Inflammatory macrophage (primary cell): Measurements from ENCODE around the gene CDK14.

Experiments used
- DNase-seq, 2 donors: peaks; one replicate each; pipeline ENCODE4 v3.0.0-alpha.2; 2020 to 2022

Gene CDK14

DNA sequence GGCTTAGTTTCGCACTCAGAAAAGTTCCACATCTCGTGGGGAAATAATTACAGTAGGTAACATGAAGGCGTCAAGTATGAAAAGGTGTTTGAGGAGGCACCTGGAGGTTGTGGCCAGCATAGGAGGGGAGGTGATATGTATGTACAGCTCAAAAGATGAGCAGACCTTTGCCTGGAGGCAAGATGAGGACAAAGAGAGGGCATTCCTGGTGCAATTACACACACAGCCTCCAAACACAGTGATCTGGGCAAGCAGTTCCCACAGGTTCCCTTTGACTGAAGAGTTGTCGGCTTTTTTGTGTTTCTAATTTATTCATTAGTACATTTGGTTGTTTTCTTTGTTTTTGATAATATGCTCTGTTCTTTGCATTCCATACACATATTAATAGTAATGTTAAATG, 46.9 kb downstream of the CDK14 start:
- DNase-seq: no peak

DNA sequence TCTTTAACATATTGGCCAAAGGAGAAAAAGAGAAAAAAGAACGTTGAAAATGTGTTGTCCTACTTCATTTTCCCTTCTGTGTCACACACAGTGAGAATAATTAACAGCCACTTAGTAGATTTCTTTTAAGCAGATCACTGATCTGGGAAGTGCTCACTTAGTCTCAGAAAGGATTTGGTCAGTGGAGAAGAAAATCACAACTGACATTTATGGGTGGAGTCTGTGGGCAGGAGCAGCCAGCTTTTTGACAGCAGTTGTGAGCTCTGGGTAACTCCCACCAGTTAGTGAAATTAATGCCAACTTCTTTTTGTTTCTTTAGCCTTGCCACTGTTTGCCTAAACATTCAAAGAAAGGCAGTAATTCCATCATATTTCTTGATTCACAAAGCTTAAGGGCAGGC, 49.7 kb downstream of the CDK14 start:
- no peak for DNase-seq

GRCh38 chr7:90648107-90648506, 52.0 kb downstream of the CDK14 start:
- peak in 1 of 2 donors; percentile 7 for DNase-seq

DNA sequence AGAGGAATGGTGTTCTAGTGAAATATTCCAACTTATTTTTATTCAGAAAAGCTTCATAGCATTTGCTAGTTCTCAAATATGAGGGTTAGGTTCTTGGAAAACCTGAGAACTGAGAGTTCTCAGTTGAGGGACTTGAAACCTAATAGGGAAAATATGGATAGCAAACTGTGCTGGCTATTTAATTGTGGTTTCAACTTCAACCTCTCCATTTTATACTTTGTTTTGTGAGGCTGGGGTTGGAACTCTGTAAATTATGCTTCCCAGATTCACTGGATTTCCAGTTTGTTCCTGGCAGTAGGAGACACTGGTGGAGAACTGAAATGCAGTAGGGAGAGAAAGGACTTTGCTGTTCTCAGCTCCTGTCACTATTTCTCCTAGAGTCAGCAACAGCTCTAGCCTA, 52.7 kb downstream of the CDK14 start:
- no peak for DNase-seq

DNA sequence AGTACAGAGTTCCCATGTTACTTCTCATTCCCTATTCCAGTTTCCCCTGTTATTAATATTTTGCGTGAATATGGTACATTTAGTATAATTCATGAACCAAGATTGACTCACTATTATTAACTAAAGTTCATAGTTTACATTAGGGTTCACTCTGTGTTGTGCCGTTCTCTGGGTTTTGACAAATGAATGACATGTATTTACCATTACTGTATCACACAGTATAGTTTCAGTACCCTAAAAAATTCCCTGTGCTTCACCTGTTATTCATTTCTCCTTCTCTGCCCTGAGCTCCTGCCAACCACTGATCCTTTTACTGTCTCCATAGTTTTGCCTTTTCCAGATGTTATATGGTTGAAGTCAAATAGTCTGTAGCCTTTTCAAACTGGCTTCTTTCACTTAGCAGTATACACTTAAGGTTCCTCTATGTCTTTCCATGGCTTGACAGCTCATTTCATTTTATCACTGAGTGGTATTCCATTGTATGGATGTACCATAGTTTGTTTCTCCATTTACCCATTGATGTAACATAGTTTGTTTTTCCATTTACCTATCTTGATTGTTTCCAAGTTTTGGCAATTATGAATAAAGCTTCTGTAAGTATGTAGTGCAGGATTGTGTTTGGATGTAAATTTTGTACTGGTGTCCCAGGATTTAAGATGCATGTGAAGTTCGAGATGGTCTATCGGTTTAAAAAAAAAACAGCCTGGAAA, 58.8 kb downstream of the CDK14 start:
- DNase-seq: no peak

DNA sequence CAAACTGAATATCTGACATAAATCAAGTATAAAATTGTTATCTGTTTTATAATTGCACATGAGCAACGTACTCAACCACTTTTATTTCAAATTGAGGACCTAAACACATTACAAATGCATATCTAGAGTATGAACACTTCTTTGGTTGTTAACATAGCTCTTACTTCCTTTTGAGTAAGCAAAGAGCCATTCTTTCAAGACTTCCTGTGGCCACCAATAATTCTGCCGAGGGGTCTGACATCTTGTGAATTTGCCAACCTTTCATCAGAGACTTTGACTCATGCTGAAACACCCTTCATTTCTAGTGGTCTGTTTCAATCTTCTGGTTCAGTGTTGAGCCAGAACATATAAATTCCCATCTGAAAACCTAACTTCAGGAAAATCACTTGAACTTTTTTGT, 59.4 kb downstream of the CDK14 start:
- no peak for DNase-seq

DNA sequence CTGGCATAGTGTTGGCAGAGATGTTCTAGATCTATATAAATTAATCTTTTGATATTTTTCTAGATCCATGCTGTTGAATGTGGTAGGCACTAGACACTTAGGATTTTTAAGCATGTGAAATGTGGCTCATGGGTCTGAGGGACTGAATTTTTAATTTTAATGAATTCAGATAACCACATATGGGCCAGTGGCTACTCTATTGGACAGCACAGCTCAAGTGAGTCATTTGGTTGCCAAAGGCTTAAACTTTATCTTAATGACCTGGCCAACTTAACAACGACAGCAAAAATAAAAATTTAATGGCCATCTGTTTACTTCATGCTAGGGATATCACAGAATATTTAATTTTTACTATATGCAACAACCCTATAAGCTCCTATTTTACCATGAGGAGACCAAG, 61.4 kb downstream of the CDK14 start:
- DNase-seq: no peak

GRCh38 chr7:90660100-90660499, 64.0 kb downstream of the CDK14 start:
- no peak for DNase-seq

- no peak for DNase-seq
Observed at GRCh38 chr7:90660819-90661218, 64.7 kb downstream of the CDK14 start.

GRCh38 chr7:90661290-90662151, 65.4 kb downstream of the CDK14 start:
- DNase-seq: no peak

- DNase-seq: no peak
Observed at GRCh38 chr7:90663176-90663575, 67.1 kb downstream of the CDK14 start.

- peak in 1 of 2 donors; percentile 17 for DNase-seq
Observed at GRCh38 chr7:90666186-90666585, 70.1 kb downstream of the CDK14 start.

DNA sequence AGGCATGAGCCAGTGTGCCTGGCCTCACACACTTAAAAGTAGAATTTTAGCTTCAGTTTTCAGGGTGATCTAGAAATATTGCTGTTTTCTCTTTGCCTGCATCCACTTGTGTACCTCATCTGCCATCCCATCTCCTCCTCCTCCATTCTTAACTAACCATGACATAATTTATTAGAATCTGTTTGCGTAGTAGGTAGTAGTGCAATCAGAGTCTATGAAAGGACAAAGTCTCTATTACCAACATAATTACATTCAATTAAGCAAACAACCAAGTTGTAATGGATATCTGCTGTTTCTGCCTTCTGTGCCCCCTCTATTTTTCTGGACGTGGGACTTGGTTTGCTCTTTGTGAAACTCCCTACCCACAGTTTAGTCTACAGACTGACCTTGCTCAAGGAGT, 72.9 kb downstream of the CDK14 start:
- DNase-seq: no peak

DNA sequence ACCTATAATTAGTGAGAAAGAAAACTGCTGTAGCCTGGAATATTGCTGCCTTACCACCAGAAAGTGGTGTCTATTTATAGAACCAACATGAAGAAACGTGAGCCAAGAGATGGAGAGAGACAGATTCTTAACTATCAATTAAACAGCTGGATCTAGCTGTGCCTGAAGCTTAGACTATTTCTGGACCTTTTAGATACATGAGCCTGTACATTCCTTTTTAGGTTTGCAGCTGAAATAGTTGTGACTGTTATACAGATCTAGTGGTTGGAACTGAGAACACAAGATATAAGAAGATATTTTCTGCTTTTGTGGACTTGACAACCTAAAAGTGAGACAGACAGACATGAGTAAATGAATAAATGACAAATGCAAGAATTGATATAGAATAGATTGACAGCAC, 73.4 kb downstream of the CDK14 start:
- DNase-seq: no peak

DNA sequence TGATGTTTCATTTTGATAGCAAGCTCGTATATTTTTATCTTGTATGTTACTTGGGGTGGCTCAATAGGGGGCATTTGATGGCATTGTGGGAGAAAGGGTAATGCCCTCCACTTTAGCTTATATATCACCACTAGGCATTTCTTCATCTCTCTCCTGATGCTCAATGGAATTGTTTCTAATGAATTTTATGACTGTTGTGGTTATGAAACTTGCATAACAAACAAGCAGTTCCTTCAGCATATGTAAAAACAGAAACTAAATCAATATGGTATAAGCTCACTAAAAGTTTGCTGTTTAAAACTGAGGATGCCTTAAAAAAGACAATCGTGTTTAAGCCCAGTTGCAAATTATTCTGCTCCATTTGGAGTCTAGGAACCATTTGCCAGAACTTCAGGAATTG, 75.5 kb downstream of the CDK14 start:
- DNase-seq: no peak

- no peak for DNase-seq
Observed at GRCh38 chr7:90672210-90672609, 76.1 kb downstream of the CDK14 start.

- DNase-seq: no peak
Observed at GRCh38 chr7:90674625-90675024, 78.5 kb downstream of the CDK14 start.

GRCh38 chr7:90675982-90676381, 79.9 kb downstream of the CDK14 start:
- DNase-seq: no peak

- DNase-seq: no peak
Observed at GRCh38 chr7:90677486-90678404, 81.6 kb downstream of the CDK14 start.

- DNase-seq: no peak
Observed at GRCh38 chr7:90678986-90679385, 82.9 kb downstream of the CDK14 start.

DNA sequence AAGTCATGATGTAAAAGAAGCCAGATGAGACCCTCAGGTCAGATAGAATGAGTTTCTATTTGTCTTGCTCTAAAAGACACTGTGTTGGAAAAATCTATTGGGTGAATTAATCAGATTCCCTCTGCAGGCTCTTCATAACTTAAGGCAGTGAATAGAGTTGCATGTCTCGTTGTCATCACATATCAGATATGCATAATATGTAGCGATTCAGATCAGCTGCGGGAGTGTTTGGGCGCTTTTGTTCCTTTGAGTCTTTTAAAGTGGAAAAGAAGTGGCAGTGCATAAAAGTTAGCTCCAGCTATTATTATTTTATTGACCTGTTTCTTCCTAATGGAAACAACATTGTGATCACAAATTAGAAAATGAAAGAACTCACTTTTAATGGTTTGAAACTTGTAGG, 84.4 kb downstream of the CDK14 start:
- DNase-seq: no peak

GRCh38 chr7:90681336-90682022, 85.4 kb downstream of the CDK14 start:
- DNase-seq: no peak
